ENCODE results near the gene PLB1. TPM values are rescaled to one million over a fixed set of nuclear protein-coding genes. Genes with fewer than 3 reads are reported as not detected.

The PLB1 gene
- total and polyA plus RNA-seq, 12 donors: 1.0 to 51.1 (median 8.3) TPM

DNA sequence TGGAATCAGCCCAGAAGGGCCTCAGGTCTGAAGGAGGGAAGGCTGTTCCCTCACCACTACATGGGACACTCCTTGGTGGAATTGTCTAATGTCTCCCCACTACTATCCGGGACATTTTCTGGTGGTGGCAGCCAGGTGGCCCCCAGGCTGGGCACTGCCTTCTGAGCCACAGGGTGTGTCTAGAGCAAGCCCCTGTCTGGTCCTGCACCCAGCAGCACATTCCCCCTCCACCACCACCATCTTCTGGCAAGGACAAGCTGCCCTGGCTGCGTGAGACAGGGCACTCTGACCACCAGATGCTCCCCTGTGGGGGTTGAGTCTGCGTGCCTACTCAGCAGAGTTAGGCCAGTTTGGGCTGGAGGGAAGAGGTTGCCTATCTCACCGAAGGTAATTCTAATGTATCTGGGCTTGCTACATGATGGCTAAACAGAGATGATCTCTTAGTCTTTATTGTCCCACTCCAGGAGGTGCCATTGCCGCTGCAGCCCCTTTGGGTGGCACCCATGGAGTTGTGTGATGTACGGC, 106.3 kb downstream of the PLB1 start:
- no peaks in the 10 kb centered on the region for H3K27me3 ChIP-seq
- H3K27ac ChIP-seq: peak overlapping the region in 3 of 5 donors; percentile 13 to 62 (median 54)
- intact Hi-C loops (cut with DNase I): loop anchor here in 1 of 2 donors (10.0 kb wide), 1 partner anchor 143 kb away; no protein-coding TSS in a partner anchor
- H3K4me3 ChIP-seq: peak overlapping the region in 1 of 4 donors; percentile 7
- TF ChIP-seq POLR2A (IDR thresholded peaks at IDR 0.05) (no peak), CTCF (IDR thresholded peaks at IDR 0.05) (no peak)
- no peaks in the 10 kb centered on the region for H3K9me3 ChIP-seq (replicated peaks in 1 of 3)
- 73 to 90% (median 81%) methylated on average over 5 to 6 of the region's 6 CpGs for WGBS, 4 donors
- peaks cover 0 to 6% of the 10 kb centered on the region in 2 donors for H3K4me1 ChIP-seq (replicated peaks in 1 of 2)
- no peak for DNase-seq
- no peaks in the 10 kb centered on the region for H3K36me3 ChIP-seq (replicated peaks in 1 of 2)

DNA sequence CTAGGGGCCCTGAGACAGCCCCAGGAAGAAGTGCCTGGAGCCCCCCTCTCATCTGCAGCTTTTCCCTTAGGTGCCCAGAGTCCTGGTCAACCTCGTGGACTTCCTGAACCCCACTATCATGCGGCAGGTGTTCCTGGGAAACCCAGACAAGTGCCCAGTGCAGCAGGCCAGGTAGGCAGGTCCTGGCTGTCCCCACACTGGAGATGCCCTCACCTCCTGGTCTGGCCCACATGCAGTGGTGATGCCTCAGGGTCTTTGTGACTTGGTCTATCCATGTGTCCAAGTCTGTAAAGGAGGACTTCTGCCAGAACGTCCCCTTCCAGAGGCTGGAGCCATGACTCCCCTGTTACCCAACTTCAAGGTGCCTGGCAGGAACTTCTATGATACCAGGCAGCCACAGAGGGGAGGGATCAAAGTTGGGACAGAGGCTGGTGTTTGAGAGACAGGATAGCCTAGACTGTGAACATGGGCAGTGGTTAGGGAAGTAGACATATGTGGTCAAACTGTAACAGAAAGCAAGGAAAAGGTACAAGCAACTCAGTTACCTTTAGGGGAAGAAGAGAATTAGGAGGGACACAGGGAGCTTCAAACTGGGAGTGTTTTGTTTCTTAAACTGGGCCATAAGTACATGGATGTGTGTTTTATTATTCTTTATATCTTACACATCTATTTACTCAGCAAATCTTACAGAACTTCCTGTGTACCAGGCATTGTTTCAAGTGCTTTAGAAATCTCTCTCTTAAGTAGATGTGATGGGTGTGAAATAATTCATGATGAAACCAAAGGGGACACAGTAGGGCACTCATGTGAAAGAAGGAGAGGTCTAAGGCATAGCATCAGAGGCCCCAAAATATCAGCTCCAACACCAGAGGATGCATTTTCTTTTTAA, 107.1 kb downstream of the PLB1 start:
- DNase-seq: no peak
- Histone ChIP-seq H3K4me3 (no peak overlapping the region), H3K4me1 (replicated peaks in 1 of 2) (peaks cover 0 to 6% of the 10 kb centered on the region in 2 donors)

DNA sequence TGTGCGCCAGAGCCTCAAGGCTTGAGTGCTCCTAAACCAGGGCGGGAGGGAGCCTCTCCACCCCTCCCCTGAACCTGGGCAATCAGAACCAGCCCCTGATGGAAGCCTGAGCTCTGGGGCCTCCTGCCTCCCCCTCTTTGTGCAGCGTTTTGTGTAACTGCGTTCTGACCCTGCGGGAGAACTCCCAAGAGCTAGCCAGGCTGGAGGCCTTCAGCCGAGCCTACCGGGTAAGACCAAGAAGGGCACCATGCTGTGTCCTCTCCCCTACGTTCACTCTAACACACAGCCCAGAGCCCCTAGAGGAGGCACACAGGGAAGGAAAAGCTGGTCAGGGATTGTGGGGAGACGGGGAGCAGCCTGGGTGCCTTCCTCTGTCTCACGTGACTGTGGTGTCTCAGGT, 108.0 kb downstream of the PLB1 start:
- intact Hi-C loops (cut with DNase I): loop anchor here in 1 of 2 donors (10.0 kb wide), 1 partner anchor 141 kb away; no protein-coding TSS in a partner anchor
- H3K27me3 ChIP-seq: no peaks in the 10 kb centered on the region
- no peak overlapping the region for H3K4me3 ChIP-seq
- peaks cover 0 to 6% of the 10 kb centered on the region in 2 donors for H3K4me1 ChIP-seq (replicated peaks in 1 of 2)
- H3K9me3 ChIP-seq (replicated peaks in 1 of 3): no peaks in the 10 kb centered on the region
- 85 to 96% (median 90%) methylated on average over 5 to 10 of the region's 10 CpGs for WGBS, 4 donors
- H3K36me3 ChIP-seq (replicated peaks in 1 of 2): no peaks in the 10 kb centered on the region
- H3K27ac ChIP-seq: peak overlapping the region in 2 of 5 donors; percentile 54 to 62
- TF ChIP-seq POLR2A (IDR thresholded peaks at IDR 0.05) (no peak), CTCF (IDR thresholded peaks at IDR 0.05) (no peak)
- DNase-seq: no peak

More for the DNA sequence above, 107.1 kb downstream of the PLB1 start:
- intact Hi-C loops (cut with DNase I): loop anchor here in 1 of 2 donors (10.0 kb wide), 1 partner anchor 142 kb away; no protein-coding TSS in a partner anchor
- WGBS, 4 donors: 78 to 86% (median 84%) methylated on average over 1 to 3 of the region's 3 CpGs
- TF ChIP-seq POLR2A (IDR thresholded peaks at IDR 0.05): no peak
- TF ChIP-seq CTCF (IDR thresholded peaks at IDR 0.05): no peak
- Histone ChIP-seq H3K27ac (peak overlapping the region in 4 of 5 donors; percentile 1 to 62 (median 30)), H3K27me3 (no peaks in the 10 kb centered on the region), H3K36me3 (replicated peaks in 1 of 2) (no peaks in the 10 kb centered on the region), H3K9me3 (replicated peaks in 1 of 3) (no peaks in the 10 kb centered on the region)

- Histone ChIP-seq H3K27ac (peak overlapping the region in 1 of 5 donors; percentile 62), H3K4me3 (no peak overlapping the region), H3K4me1 (replicated peaks in 1 of 2) (peaks cover 0 to 6% of the 10 kb centered on the region in 2 donors), H3K9me3 (replicated peaks in 1 of 3) (no peaks in the 10 kb centered on the region), H3K36me3 (replicated peaks in 1 of 2) (no peaks in the 10 kb centered on the region), H3K27me3 (no peaks in the 10 kb centered on the region)
- no peak for DNase-seq
- TF ChIP-seq CTCF (IDR thresholded peaks at IDR 0.05): no peak
- WGBS, 4 donors: 84 to 95% (median 93%) methylated on average over 5 to 9 of the region's 9 CpGs
- intact Hi-C loops (cut with DNase I): loop anchor here in 1 of 2 donors (10.0 kb wide), 1 partner anchor 140 kb away; no protein-coding TSS in a partner anchor
These were observed 108.5 kb downstream of the PLB1 start for GRCh38 chr2:28604284-28604843.

Measured in adrenal gland (tissue), 12 donors.